IPS-NIHi7 (cell line): ENCODE measurements around the gene GSTT4.
A peak's percentile ranks its signal among the peaks of the same experiment; 100 is the strongest.
"Not testable (repeated sequence)": the region's sequence is repeated elsewhere in the genome, so short reads cannot be mapped to it uniquely, and the experiment has no call there.

Experiments
- DNase-seq: peaks from one replicate; pipeline ENCODE4 v3.0.0; 2012; ENCODE audit warnings: mixed read lengths; ENCODE audit errors: extremely low spot score

GSTT4 gene

DNA sequence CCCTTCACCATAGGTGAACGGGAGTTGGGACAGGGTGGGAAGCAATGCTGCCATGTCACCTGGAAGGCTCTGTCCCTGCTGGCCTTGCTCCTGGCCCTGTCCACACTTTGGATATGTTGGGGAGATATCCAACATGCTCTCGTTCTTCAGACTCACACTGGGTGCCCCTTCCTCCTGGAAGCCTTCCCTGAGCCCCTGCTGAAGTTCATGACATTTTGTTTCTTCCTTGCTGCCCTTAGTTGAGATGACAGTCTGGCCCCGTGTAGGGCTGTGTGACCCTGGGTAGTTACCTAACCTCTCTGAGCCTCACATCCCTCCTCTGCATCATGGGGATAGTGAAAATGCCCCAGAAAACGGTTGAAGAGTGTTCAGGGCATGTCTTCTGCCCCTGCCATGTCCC is 51.8 kb downstream of the GSTT4 start:
- DNase-seq, result not testable (repeated sequence)

GRCh38 chr22:23952794-23953405 is 52.4 kb downstream of the GSTT4 start:
- not testable (repeated sequence) for DNase-seq

DNA sequence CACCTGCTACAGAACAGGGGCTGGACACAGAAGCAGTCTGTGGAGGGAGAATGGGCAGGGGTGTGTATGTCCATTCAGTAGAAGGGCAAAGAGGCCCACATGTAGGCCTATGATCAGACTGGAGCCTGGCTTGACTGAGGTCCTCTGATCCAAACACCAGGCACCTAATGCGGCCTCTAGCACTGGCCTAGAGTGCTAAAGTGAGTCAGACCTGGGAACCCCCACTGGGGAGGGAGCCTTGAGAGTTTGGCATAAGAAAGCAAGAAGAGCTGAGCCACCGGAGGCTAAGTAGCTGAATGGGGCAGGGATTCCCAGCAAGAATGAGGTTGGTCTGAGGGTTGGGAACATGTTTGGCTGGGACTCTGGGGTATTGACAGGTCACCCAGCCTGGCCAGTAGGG is 53.9 kb downstream of the GSTT4 start:
- DNase-seq, result peak; percentile 30

GRCh38 chr22:23949764-23950163 is 55.5 kb downstream of the GSTT4 start:
- not testable (repeated sequence) for DNase-seq
